GM23338 (cell line): Measurements from ENCODE around the gene IRS1. TPM values are rescaled to one million over a fixed set of nuclear protein-coding genes. Genes with fewer than 3 reads are reported as not detected.

Experiments
- ATAC-seq: fragments of 200-7000 bp; cut with Tn5 transposase; 3 replicates; pipeline ENCODE4 v1.9.1; 2020
- DNase-seq: peaks from one replicate; pipeline ENCODE4 v3.0.0-alpha.2; 2015; ENCODE audit warnings: low spot score
- H2AFZ ChIP-seq: fragments of 200-600 bp; sonication (generic); 2 replicates; pipeline ENCODE4 v1.8.0; 2016; ENCODE audit warnings: antibody characterized with exemption, mild to moderate bottlenecking, moderate library complexity
- H3F3A ChIP-seq: fragments of 200-600 bp; sonication (generic); replicated peaks from 2 replicates; pipeline ENCODE4 v1.8.0; 2017; ENCODE audit warnings: antibody characterized with exemption, mixed run types, low read depth
- H3K27ac ChIP-seq: fragments of 200-600 bp; sonication (generic); 2 replicates; pipeline ENCODE4 v1.6.1; 2016; ENCODE audit warnings: low read depth
- H3K27me3 ChIP-seq: fragments of 200-600 bp; sonication (generic); 2 replicates; pipeline ENCODE4 v1.8.0; 2016; ENCODE audit warnings: mild to moderate bottlenecking, mixed run types, moderate library complexity; ENCODE audit not compliant: insufficient read depth
- H3K36me3 ChIP-seq: fragments of 200-600 bp; sonication (generic); 2 replicates; pipeline ENCODE4 v1.8.0; 2016; ENCODE audit warnings: mild to moderate bottlenecking; ENCODE audit not compliant: insufficient read depth
- H3K4me1 ChIP-seq: fragments of 200-600 bp; sonication (generic); 2 replicates; pipeline ENCODE4 v1.8.0; 2016; ENCODE audit warnings: mild to moderate bottlenecking, moderate library complexity; ENCODE audit not compliant: insufficient read depth
- H3K4me2 ChIP-seq: fragments of 200-600 bp; sonication (generic); 2 replicates; pipeline ENCODE4 v1.7.1; 2017; ENCODE audit warnings: mixed run types
- H3K4me3 ChIP-seq: fragments of 200-600 bp; sonication (generic); 2 replicates; pipeline ENCODE4 v1.6.1; 2016; ENCODE audit warnings: mixed run types
- H3K79me2 ChIP-seq: fragments of 200-600 bp; sonication (generic); replicated peaks from 2 replicates; pipeline ENCODE4 v1.8.0; 2017; ENCODE audit warnings: mild to moderate bottlenecking; ENCODE audit not compliant: insufficient read depth
- H3K9me2 ChIP-seq: fragments of 200-600 bp; sonication (generic); 2 replicates; pipeline ENCODE4 v1.8.0; 2017; ENCODE audit not compliant: insufficient read depth
- H4K20me1 ChIP-seq: fragments of 200-600 bp; sonication (generic); replicated peaks from 2 replicates; pipeline ENCODE4 v1.8.0; 2017; ENCODE audit warnings: mild to moderate bottlenecking; ENCODE audit not compliant: insufficient read depth
- H3K27ac Mint-ChIP-seq: 2 replicates; pipeline ENCODE4 v1.8.0; 2020; ENCODE audit warnings: inconsistent platforms, mild to moderate bottlenecking, moderate library complexity, mixed read lengths
- H3K27me3 Mint-ChIP-seq: 3 replicates; pipeline ENCODE4 v1.8.0; 2022; ENCODE audit warnings: low read depth, mild to moderate bottlenecking, moderate library complexity, mixed read lengths, inconsistent platforms; ENCODE audit not compliant: insufficient read depth, poor library complexity
- H3K36me3 Mint-ChIP-seq: 3 replicates; pipeline ENCODE4 v1.8.0; 2021; ENCODE audit warnings: low read depth, mild to moderate bottlenecking, inconsistent platforms, moderate library complexity, mixed read lengths
- H3K4me1 Mint-ChIP-seq: 3 replicates; pipeline ENCODE4 v1.8.0; 2020; ENCODE audit warnings: mild to moderate bottlenecking, inconsistent platforms, mixed read lengths
- H3K4me3 Mint-ChIP-seq: 3 replicates; pipeline ENCODE4 v1.8.0; 2021; ENCODE audit warnings: moderate library complexity, mild to moderate bottlenecking, inconsistent platforms, mixed read lengths
- H3K9me3 Mint-ChIP-seq: 3 replicates; pipeline ENCODE4 v1.8.0; 2020; ENCODE audit warnings: moderate library complexity, mild to moderate bottlenecking, inconsistent platforms, mixed read lengths
- EZH2 ChIP-seq: fragments of 200-600 bp; sonication (generic); IDR thresholded peaks from one replicate; pipeline ENCODE4 v1.8.0; 2017; ENCODE audit warnings: antibody characterized with exemption, mild to moderate bottlenecking, low read depth; ENCODE audit not compliant: unreplicated experiment
- JUNB ChIP-seq: IDR thresholded peaks from one replicate; pipeline ENCODE4 v1.6.1; 2016; ENCODE audit warnings: antibody characterized with exemption; ENCODE audit not compliant: unreplicated experiment
- POLR2AphosphoS5 ChIP-seq: IDR thresholded peaks from 2 replicates; pipeline ENCODE4 v1.6.1; 2016; ENCODE audit warnings: antibody characterized with exemption, low read depth
- STAT1 ChIP-seq: IDR thresholded peaks from one replicate; pipeline ENCODE4 v1.6.1; 2016; ENCODE audit warnings: antibody characterized with exemption; ENCODE audit not compliant: unreplicated experiment
- ZNF114 ChIP-seq: fragments of 250-450 bp; sonication (Bioruptor Pico); IDR thresholded peaks from 2 replicates; pipeline ENCODE4 v1.5.0; 2020; ENCODE audit warnings: mild to moderate bottlenecking, moderate library complexity
- ZNF462 ChIP-seq: fragments of 250-450 bp; sonication (Bioruptor Pico); IDR thresholded peaks from 2 replicates; pipeline ENCODE4 v1.5.0; 2020; ENCODE audit warnings: mild to moderate bottlenecking, moderate library complexity
- polyA plus RNA-seq: library from polyadenylated mRNA; unstranded; fragments of >200 nt; fragmentation: Nextera tagmentation; extraction: Ambion mirVana; gene quantifications from 2 replicates; pipeline ENCODE4 v1.2.1, GENCODE V29; 2016
- total RNA-seq: library from RNA; depleted of rRNA; stranded (reverse); fragments of >200 nt; shearing (Covaris generic); gene quantifications from 2 replicates; pipeline ENCODE4 v1.2.3, GENCODE V29; 2014

Gene IRS1
- total and polyA plus RNA-seq, 2 experiments from 2014 or later: 6.9 to 26.2 TPM

GRCh38 chr2:226794196-226794661 is 5.4 kb downstream of the IRS1 start (continued):
- TF ChIP-seq ZNF462 (CRISPR knock-in tag) (no peak), EZH2 (no peak)

GRCh38 chr2:226793646-226794045 is 6.0 kb downstream of the IRS1 start:
- Mint-ChIP-seq H3K36me3 (peaks cover 41% of the 10 kb centered on the region), H3K27me3 (peaks cover 15% of the 10 kb centered on the region), H3K9me3 (peaks cover 20% of the 10 kb centered on the region; the same call in 2 of the 3 replicates), H3K4me1 (peaks cover 55% of the 10 kb centered on the region), H3K27ac (no peak overlapping the region), H3K4me3 (peak overlapping the region; percentile 62)
- ATAC-seq (no peak), DNase-seq (no peak)
- Histone ChIP-seq H3K4me1 (peaks cover 55% of the 10 kb centered on the region), H3K27me3 (no peaks in the 10 kb centered on the region), H2AFZ (no peak overlapping the region), H3K4me3 (peak overlapping the region; percentile 54), H3F3A (peaks cover 5% of the 10 kb centered on the region; the same call in 1 of the 2 replicates), H3K36me3 (no peaks in the 10 kb centered on the region), H3K4me2 (peak overlapping the region; percentile 84), H3K9me2 (no peaks in the 10 kb centered on the region), H3K79me2 (peaks cover 79% of the 10 kb centered on the region), H3K27ac (0 out of 2 replicates have a peak overlapping the region, but pooled peaks have one; percentile 94), H4K20me1 (0 out of 2 replicates have a peak, but pooled peaks cover 4% of the 10 kb centered on the region)
- TF ChIP-seq JUNB: no peak
- TF ChIP-seq STAT1: no peak
- TF ChIP-seq ZNF114 (CRISPR knock-in tag): no peak
- TF ChIP-seq POLR2AphosphoS5: no peak
